Gastrocnemius medialis (tissue), 4 donors: Measurements from ENCODE around the gene JAG2.

Experiments used
- POLR2A ChIP-seq, 2 donors: fragments of 450-650 bp; IDR thresholded peaks; one replicate each; pipeline ENCODE4 v1.6.1; 2017; ENCODE audit warnings: antibody characterized with exemption in 2 of 2, mild to moderate bottlenecking in 2 of 2, moderate library complexity in 2 of 2
- TF ChIP-seq, protein P1 (sequence below), 5 experiments: fragments of 450-650 bp in 3 of 5; fragments of 200-600 bp in 2 of 5; sonication (generic) in 2 of 5; IDR thresholded peaks in 4 of 5; conservative IDR thresholded peaks in 1 of 5; 1 replicate in 4 of 5; 2 replicates in 1 of 5; pipeline ENCODE4 v1.5.1; 2016 to 2019; ENCODE audit warnings: antibody characterized with exemption in 5 of 5, mild to moderate bottlenecking in 3 of 5, moderate library complexity in 3 of 5

DNA sequence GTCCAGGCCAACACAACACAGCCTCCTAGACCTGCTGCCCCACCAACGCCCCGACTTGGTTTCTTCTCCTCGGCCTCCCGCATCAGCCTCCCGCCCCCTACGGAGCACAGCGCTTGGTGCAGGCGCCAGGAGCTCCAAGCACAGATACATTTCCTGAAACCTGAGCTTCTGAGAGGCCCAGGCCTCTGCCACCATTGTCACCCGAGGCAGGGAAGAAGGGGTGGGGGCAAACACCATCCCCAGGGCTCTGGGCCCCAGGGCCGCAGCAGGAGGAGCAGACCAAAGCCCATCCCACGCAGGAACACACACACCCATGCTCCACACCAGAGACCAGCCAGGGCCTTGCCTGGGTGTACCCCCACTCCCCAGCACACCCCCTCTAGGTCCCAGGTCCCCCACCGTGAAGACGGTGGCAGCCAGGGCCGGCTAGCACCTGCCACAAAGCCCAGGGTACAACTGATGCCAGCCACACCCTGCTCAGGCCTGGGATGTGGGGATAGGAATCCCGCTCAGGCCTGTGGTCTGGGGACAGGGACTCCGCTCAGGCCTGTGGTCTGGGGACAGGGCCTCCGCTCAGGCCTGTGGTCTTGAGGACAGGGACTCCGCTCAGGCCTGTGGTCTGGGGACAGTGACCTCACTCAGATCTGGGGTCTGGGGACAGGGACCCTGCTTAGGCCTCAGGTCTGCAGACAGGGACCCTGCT, 5.4 kb downstream of the JAG2 start:
- TF ChIP-seq, protein P1, sequence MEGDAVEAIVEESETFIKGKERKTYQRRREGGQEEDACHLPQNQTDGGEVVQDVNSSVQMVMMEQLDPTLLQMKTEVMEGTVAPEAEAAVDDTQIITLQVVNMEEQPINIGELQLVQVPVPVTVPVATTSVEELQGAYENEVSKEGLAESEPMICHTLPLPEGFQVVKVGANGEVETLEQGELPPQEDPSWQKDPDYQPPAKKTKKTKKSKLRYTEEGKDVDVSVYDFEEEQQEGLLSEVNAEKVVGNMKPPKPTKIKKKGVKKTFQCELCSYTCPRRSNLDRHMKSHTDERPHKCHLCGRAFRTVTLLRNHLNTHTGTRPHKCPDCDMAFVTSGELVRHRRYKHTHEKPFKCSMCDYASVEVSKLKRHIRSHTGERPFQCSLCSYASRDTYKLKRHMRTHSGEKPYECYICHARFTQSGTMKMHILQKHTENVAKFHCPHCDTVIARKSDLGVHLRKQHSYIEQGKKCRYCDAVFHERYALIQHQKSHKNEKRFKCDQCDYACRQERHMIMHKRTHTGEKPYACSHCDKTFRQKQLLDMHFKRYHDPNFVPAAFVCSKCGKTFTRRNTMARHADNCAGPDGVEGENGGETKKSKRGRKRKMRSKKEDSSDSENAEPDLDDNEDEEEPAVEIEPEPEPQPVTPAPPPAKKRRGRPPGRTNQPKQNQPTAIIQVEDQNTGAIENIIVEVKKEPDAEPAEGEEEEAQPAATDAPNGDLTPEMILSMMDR (IDR thresholded peaks at IDR 0.05 in 4 of 5, conservative IDR thresholded peaks at IDR 0.05 in 1 of 5): no peak
- no peak for TF ChIP-seq POLR2A (IDR thresholded peaks at IDR 0.05)
